HepG2 (cell line): Measurements from ENCODE around the gene AGRP. TPM values are rescaled to one million over a fixed set of nuclear protein-coding genes. Genes with fewer than 3 reads are reported as not detected.

Experiments used
- CBX2 ChIP-seq, 2 experiments: fragments of 200-600 bp in 1 of 2; sonication (generic); formaldehyde crosslinking in 1 of 2; IDR thresholded peaks; 2 replicates each; pipeline versions ENCODE4 v1.7.0 to v1.8.1; 2018 to 2022; ENCODE audit warnings: low read depth in 2 of 2, low read length in 1 of 2, mild to moderate bottlenecking in 1 of 2, missing genetic modification reagents in 1 of 2
- ESRRA ChIP-seq: sonication (generic); formaldehyde crosslinking; IDR thresholded peaks from 2 replicates; pipeline ENCODE4 v1.5.1; 2020; ENCODE audit warnings: mild to moderate bottlenecking, low read depth, missing genetic modification reagents
- HDAC1 ChIP-seq: sonication (generic); formaldehyde crosslinking; IDR thresholded peaks from 2 replicates; pipeline ENCODE4 v1.5.1; 2020; ENCODE audit warnings: mild to moderate bottlenecking, missing genetic modification reagents
- HNRNPL ChIP-seq: fragments of 200-400 bp; formaldehyde crosslinking; IDR thresholded peaks from 2 replicates; pipeline ENCODE4 v1.6.1; 2017; ENCODE audit warnings: mild to moderate bottlenecking, low read depth, low read length
- NFE2 ChIP-seq: sonication (generic); formaldehyde crosslinking; IDR thresholded peaks from 2 replicates; pipeline ENCODE4 v1.4.0; 2020; ENCODE audit warnings: missing genetic modification reagents
- NRL ChIP-seq: sonication (generic); formaldehyde crosslinking; IDR thresholded peaks from 2 replicates; pipeline ENCODE4 v1.5.0; 2020; ENCODE audit warnings: missing genetic modification reagents, mild to moderate bottlenecking, moderate library complexity, borderline replicate concordance
- SALL2 ChIP-seq: sonication (generic); formaldehyde crosslinking; IDR thresholded peaks from 2 replicates; pipeline ENCODE4 v1.8.1; 2023; ENCODE audit warnings: mild to moderate bottlenecking, missing genetic modification reagents, inconsistent platforms
- SMAD1 ChIP-seq: sonication (generic); formaldehyde crosslinking; IDR thresholded peaks from 2 replicates; pipeline ENCODE4 v1.4.0; 2020; ENCODE audit warnings: missing genetic modification reagents, low read depth, mild to moderate bottlenecking, borderline replicate concordance
- SP1 ChIP-seq, 2 experiments: fragments of 450-650 bp in 1 of 2; sonication (generic) in 1 of 2; formaldehyde crosslinking in 1 of 2; IDR thresholded peaks; 2 replicates each; pipeline versions ENCODE4 v1.4.0 to v1.6.1; 2016 to 2020; ENCODE audit warnings: missing genetic modification reagents in 1 of 2
- SP2 ChIP-seq: sonication (generic); formaldehyde crosslinking; IDR thresholded peaks from 2 replicates; pipeline ENCODE4 v1.5.1; 2020; ENCODE audit warnings: mild to moderate bottlenecking, missing genetic modification reagents
- ZNF546 ChIP-seq: sonication (generic); formaldehyde crosslinking; conservative IDR thresholded peaks from 2 replicates; pipeline ENCODE4 v1.8.1; 2023; ENCODE audit warnings: mild to moderate bottlenecking, missing genetic modification reagents
- ZNF567 ChIP-seq: sonication (generic); formaldehyde crosslinking; IDR thresholded peaks from 2 replicates; pipeline ENCODE4 v1.8.1; 2023; ENCODE audit warnings: mild to moderate bottlenecking, missing genetic modification reagents, borderline replicate concordance
- ZNF644 ChIP-seq: IDR thresholded peaks from 2 replicates; pipeline ENCODE4 v1.6.1; 2016; ENCODE audit warnings: low read depth
- ZNF773 ChIP-seq: sonication (generic); formaldehyde crosslinking; IDR thresholded peaks from 2 replicates; pipeline ENCODE4 v1.4.0; 2020; ENCODE audit warnings: missing genetic modification reagents, borderline replicate concordance
- polyA plus RNA-seq, 8 experiments: library from polyadenylated mRNA; depleted of rRNA in 3 of 8; stranded (reverse) in 7 of 8; unstranded in 1 of 8; fragments of >200 nt; fragmentation: Illumina TruSeq in 4 of 8; extraction: Trizol in 4 of 8; gene quantifications; 2 replicates each; pipeline versions ENCODE4 v1.2.1 to v1.2.3, GENCODE V29; 2011 to 2016; ENCODE audit warnings: low read depth in 4 of 8, missing spikeins in 1 of 8, mixed read lengths in 1 of 8; ENCODE audit not compliant: insufficient read depth in 1 of 8
- total RNA-seq, 5 experiments: library from RNA; depleted of rRNA; stranded (reverse); fragments of >200 nt; fragmentation: Illumina TruSeq; extraction: Trizol; gene quantifications; 2 replicates each; pipeline ENCODE4 v1.2.3, GENCODE V29; 2016; ENCODE audit warnings: low read depth in 1 of 5
- TF ChIP-seq, protein P1 (sequence below), 2 experiments: sonication (generic) in 1 of 2; formaldehyde crosslinking in 1 of 2; IDR thresholded peaks; 2 replicates each; pipeline versions ENCODE4 v1.6.1 to v1.9.0; 2014 to 2022; ENCODE audit warnings: antibody characterized with exemption in 1 of 2, borderline replicate concordance in 1 of 2, inconsistent platforms in 1 of 2, low read depth in 1 of 2, missing genetic modification reagents in 1 of 2
- TF ChIP-seq, protein P2 (sequence below): sonication (generic); formaldehyde crosslinking; IDR thresholded peaks from 2 replicates; pipeline ENCODE4 v1.8.0; 2022; ENCODE audit warnings: low read depth, missing genetic modification reagents
- TF ChIP-seq, protein P3 (sequence below): sonication (generic); formaldehyde crosslinking; IDR thresholded peaks from 2 replicates; pipeline ENCODE4 v1.9.0; 2021; ENCODE audit warnings: missing genetic modification reagents, mild to moderate bottlenecking, borderline replicate concordance
- TF ChIP-seq, protein P4 (sequence below): sonication (generic); formaldehyde crosslinking; IDR thresholded peaks from 2 replicates; pipeline ENCODE4 v1.5.1; 2020; ENCODE audit warnings: missing genetic modification reagents, mild to moderate bottlenecking, borderline replicate concordance

AGRP gene
- total and polyA plus RNA-seq, 2 of the 13 experiments (the other 11 are each of a cell fraction or from before 2014, with no cell fraction given), result not detected

DNA sequence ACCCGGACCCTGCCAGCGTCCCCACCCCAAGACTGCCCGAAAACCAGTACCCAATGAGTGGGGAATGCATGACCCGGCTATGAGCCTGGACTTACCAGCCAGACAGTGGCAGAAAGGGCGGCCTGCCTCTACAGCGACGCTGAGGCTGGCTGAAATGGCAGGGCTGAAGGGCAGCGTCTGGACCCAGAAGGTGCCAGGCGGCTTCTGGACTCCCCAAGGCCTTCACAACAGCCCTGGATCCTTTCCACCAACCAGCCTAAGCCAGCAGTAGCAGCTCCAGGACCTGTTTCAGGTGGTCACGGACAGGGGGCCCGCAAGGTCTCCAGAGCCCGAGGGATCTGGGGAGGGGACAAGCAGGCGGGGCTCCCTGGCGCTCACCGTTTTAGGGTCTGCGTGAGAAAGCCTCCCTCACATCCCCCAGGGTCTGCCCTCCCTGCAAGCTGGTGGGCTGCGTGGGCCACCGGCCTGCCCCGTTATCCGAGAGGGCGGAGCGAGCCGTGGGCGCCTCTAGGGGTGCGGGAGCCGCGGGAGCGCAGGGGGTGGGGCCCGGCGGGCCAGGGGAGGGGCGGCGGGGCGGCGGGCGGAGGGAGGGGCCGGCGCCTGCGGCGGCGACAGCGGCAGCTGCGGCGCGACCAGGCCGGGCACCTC, 45.0 kb upstream of the AGRP start, which contains the start of gene RIPOR1 (continued):
- no peak for TF ChIP-seq SP1 (IDR thresholded peaks at IDR 0.05)
- TF ChIP-seq SP1 (CRISPR knock-in tag; IDR thresholded peaks at IDR 0.05), result 0 out of 2 replicates have a peak, but pooled peaks have one; percentile 19
- TF ChIP-seq, protein P1, sequence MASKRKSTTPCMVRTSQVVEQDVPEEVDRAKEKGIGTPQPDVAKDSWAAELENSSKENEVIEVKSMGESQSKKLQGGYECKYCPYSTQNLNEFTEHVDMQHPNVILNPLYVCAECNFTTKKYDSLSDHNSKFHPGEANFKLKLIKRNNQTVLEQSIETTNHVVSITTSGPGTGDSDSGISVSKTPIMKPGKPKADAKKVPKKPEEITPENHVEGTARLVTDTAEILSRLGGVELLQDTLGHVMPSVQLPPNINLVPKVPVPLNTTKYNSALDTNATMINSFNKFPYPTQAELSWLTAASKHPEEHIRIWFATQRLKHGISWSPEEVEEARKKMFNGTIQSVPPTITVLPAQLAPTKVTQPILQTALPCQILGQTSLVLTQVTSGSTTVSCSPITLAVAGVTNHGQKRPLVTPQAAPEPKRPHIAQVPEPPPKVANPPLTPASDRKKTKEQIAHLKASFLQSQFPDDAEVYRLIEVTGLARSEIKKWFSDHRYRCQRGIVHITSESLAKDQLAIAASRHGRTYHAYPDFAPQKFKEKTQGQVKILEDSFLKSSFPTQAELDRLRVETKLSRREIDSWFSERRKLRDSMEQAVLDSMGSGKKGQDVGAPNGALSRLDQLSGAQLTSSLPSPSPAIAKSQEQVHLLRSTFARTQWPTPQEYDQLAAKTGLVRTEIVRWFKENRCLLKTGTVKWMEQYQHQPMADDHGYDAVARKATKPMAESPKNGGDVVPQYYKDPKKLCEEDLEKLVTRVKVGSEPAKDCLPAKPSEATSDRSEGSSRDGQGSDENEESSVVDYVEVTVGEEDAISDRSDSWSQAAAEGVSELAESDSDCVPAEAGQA (IDR thresholded peaks at IDR 0.05; ENCODE audit: low read depth), result no peak
- TF ChIP-seq, protein P1 (CRISPR knock-in tag; IDR thresholded peaks at IDR 0.05; ENCODE audit: borderline replicate concordance), result 0 out of 2 replicates have a peak, but pooled peaks have one; percentile 12
- TF ChIP-seq, protein P2, sequence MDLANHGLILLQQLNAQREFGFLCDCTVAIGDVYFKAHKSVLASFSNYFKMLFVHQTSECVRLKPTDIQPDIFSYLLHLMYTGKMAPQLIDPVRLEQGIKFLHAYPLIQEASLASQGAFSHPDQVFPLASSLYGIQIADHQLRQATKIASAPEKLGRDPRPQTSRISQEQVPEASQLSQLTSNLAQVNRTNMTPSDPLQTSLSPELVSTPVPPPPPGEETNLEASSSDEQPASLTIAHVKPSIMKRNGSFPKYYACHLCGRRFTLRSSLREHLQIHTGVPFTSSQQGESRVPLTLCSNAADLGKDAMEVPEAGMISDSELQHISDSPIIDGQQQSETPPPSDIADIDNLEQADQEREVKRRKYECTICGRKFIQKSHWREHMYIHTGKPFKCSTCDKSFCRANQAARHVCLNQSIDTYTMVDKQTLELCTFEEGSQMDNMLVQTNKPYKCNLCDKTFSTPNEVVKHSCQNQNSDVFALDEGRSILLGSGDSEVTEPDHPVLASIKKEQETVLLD (CRISPR knock-in tag), result peak; percentile 75; the same call in 1 of the 2 replicates
- TF ChIP-seq HNRNPL, result peak; percentile 91
- TF ChIP-seq, protein P3, sequence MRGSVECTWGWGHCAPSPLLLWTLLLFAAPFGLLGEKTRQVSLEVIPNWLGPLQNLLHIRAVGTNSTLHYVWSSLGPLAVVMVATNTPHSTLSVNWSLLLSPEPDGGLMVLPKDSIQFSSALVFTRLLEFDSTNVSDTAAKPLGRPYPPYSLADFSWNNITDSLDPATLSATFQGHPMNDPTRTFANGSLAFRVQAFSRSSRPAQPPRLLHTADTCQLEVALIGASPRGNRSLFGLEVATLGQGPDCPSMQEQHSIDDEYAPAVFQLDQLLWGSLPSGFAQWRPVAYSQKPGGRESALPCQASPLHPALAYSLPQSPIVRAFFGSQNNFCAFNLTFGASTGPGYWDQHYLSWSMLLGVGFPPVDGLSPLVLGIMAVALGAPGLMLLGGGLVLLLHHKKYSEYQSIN (CRISPR knock-in tag), result no peak
- TF ChIP-seq ZNF644 (CRISPR knock-in tag), result 0 out of 2 replicates have a peak, but pooled peaks have one; percentile 50
- TF ChIP-seq CBX2 (IDR thresholded peaks at IDR 0.05; ENCODE audit: low read depth, low read length), result no peak
- TF ChIP-seq CBX2 (CRISPR knock-in tag; IDR thresholded peaks at IDR 0.05; ENCODE audit: low read depth), result 0 out of 2 replicates have a peak, but pooled peaks have one; percentile 33
- TF ChIP-seq NRL (CRISPR knock-in tag), result 0 out of 2 replicates have a peak, but pooled peaks have one; percentile 31
- TF ChIP-seq SP2, result peak; percentile 13; the same call in 1 of the 2 replicates
- no peak for TF ChIP-seq ZNF773
- 0 out of 2 replicates have a peak, but pooled peaks have one; percentile 17 for TF ChIP-seq HDAC1
- 0 out of 2 replicates have a peak, but pooled peaks have one; percentile 0 for TF ChIP-seq ZNF546 (CRISPR knock-in tag)
- TF ChIP-seq NFE2 (CRISPR knock-in tag), result 0 out of 2 replicates have a peak, but pooled peaks have one; percentile 12
- TF ChIP-seq, protein P4, sequence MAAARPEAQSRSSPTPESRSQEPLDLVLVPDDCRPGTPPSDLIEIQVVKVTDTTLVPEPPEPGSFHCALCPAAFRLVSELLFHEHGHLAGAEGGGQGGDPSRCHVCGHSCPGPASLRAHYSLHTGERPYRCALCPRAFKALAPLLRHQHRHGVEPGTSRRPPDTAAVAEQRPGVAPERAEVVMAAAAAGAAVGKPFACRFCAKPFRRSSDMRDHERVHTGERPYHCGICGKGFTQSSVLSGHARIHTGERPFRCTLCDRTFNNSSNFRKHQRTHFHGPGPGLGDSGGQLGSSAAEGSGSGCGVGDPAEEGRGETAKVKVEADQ, result no peak
- peak; percentile 33; the same call in 1 of the 2 replicates for TF ChIP-seq ESRRA (CRISPR knock-in tag)
- peak; percentile 66; the same call in 1 of the 2 replicates for TF ChIP-seq ZNF567
- no peak for TF ChIP-seq SALL2 (CRISPR knock-in tag)
- TF ChIP-seq SMAD1 (CRISPR knock-in tag), result 0 out of 2 replicates have a peak, but pooled peaks have one; percentile 79
